ENCODE measurements around the gene CD52.

DNA sequence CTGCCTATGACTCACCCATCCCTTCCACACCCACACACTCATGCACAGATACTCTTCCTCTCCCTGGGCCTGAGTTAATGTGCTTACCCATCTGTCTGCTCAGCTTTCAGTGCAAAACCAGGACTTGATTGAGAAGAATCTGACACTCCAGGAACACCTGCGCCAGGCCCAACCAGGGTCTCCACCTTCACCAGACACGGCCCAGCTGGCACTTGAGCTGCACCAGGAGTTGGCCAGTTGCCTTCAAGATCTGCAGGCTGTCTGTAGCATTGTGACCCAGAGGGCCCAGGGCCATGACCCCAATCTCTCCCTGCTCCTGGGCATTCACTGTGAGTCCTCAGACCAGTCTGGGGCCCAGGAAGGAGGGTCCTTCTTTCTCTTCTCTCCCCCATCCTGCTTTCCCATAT, 41.3 kb upstream of the CD52 start:
- no peak for TF ChIP-seq CTCF (IDR thresholded peaks at IDR 0.05)
- TF ChIP-seq POLR2A (IDR thresholded peaks at IDR 0.05), result no peak

All from adrenal gland (tissue), 5 donors.